HT-29 (cell line): ENCODE results near the gene STMN1. TPM values are rescaled to one million over a fixed set of nuclear protein-coding genes. Genes with fewer than 3 reads are reported as not detected.
"Not testable (repeated sequence)": the region's sequence is repeated elsewhere in the genome, so short reads cannot be mapped to it uniquely, and the experiment has no call there.

Experiments
- DNase-seq: peaks from one replicate; pipeline ENCODE4 v3.0.0-alpha.2; 2015; ENCODE audit warnings: low spot score
- total RNA-seq: library from RNA; depleted of rRNA; stranded (reverse); fragments of >200 nt; shearing (Covaris generic); gene quantifications from 2 replicates; pipeline ENCODE4 v1.2.3, GENCODE V29; 2014; rRNA removed

STMN1 gene
- total RNA-seq, result 80.1 and 83.8 TPM in 2 replicates

GRCh38 chr1:25905680-25906643 lies at the start of gene STMN1:
TSS of gene STMN1 (minus strand) at chr1:25906419. CDS start at chr1:25904676, 1,743 bp downstream.
- DNase-seq, result peak; percentile 87

DNA sequence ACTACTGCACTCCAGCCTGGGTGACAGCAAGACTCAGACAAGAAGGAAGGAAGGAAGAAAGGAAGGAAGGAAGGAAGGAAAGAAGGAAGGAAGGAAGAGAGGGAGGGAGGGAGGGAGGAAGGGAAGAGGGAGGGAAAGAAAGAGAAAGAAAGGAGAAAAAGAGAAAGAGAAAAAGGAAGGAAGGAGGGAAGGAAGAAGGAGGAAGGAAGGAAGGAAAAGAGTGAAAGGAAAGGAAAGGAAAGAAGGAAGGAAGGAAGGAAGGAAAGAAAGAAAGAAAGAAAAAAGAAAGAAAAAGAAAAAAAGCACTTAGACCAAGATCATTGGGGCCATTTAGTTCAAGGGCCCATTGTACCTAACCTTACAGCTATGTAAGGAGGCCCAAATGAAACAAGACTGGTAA lies 49.3 kb upstream of the STMN1 start:
- no peak for DNase-seq

DNA sequence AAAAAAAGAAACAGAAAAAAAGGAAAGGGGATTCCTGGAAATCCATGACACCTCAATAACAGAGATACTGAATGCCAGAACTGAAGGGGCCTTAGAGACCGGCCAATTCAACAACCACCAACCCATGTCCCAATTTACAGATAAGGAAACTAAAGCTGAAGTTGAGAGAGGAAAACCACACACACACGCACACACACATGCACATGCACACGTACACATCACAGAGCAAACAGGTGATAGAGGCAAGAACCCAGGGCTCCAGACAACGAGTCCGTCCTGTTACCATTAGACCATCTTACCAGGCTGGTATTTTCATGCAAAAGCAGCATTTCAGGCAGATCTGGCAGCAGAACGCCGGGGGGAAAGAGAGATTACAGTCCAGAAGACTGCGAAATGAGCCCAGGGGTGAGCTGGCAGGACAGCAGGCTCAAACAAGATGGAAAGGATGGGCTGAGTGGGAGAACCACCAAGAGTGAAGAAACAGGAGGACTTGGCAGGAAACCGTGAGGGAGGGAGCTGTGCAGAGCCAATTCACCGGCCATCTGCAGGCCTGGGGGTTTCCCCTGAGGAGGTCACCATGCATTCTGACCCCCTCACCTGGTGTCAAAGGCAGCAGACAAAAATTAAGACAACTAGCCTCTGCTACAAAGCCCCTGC lies 48.2 kb upstream of the STMN1 start:
- no peak for DNase-seq

DNA sequence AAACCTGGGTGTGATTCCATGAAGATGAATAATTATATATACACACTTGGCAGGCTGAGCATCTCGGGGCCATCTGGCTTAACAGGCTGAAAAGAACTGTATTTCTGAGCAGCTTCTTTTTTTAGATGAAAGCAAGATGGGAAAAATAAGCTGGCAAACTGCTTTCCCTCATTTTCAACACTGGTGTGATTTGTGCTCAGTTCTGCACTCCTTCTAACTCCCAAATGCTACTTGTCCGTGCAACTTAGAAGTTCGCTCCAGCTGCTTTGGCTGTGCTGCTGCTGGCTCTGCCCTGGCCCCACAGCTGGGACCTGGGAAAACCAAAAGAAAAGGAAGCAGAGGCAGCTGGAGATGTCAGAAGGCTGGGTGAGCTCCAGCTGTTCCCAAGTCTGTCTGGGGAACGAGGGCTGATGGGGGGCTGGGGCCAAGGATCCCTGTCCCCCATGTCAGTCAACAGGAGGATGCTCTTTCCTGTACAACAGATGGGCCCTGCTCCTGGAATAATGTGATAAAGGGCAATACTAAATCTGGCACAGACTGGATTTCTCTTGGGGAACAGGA lies 46.7 kb upstream of the STMN1 start:
- DNase-seq, result no peak

DNA sequence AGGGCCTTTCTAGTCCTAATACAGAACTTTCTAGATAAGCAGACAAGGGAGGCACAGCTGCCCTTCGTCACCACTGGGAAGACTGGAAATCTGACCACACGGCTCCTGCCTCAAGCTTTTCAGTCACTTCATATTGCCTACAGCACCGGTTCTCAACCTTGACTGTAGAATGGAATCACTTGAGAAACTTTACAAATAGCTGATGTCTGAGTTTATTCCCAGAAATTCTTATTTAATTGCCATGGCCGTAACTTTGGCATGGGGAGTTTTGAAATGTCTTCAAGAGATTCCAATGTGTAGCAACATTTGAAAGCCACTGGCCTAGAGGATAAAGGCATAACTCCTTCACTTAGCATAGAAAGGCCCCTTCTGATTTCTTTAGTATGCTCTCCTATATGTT lies 42.4 kb upstream of the STMN1 start:
- DNase-seq, result no peak

DNA sequence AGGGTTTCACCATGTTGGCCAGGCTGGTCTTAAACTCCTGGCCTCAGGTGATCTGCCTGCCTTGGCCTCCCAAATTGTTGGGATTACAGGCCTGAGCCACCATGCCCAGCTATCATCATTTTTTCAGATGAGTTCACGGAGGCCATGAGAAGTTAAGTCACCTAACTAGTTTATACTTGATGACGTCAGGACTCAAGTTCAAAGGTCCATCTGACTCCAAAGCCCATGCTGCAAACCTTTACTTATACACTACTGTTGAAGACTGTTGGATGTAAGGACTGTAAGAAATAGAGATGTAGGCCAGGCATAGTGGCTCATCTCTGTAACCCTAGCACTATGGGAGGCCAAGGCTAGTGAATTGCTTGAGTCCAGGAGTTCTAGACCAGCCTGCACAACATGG lies 40.8 kb upstream of the STMN1 start:
- DNase-seq, result no peak

DNA sequence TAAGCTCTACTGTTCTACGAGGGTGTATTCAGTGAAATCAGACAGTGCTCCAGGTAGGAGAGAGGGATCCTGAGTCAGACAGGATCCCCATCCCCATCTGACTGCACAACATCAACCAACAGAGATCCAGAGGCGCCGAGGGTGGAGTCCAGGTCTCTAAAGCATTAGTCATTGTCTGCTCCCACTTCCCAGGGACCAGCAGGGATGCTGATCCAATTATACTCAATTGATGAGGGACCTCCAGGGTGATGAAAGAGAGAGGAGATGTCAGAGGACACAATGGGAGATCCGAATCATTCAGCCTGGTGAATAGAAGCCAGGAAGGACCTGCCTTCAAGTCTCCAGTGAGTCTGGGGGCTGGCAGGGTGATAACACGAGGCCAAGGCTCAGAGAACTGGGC lies 39.5 kb upstream of the STMN1 start:
- DNase-seq, result no peak

- no peak for DNase-seq
Measured at GRCh38 chr1:25944986-25945385, 38.8 kb upstream of the STMN1 start.

GRCh38 chr1:25943511-25943910 lies 37.3 kb upstream of the STMN1 start:
- DNase-seq, result not testable (repeated sequence)

- no peak for DNase-seq
Measured at GRCh38 chr1:25936947-25937346, 30.7 kb upstream of the STMN1 start.

DNA sequence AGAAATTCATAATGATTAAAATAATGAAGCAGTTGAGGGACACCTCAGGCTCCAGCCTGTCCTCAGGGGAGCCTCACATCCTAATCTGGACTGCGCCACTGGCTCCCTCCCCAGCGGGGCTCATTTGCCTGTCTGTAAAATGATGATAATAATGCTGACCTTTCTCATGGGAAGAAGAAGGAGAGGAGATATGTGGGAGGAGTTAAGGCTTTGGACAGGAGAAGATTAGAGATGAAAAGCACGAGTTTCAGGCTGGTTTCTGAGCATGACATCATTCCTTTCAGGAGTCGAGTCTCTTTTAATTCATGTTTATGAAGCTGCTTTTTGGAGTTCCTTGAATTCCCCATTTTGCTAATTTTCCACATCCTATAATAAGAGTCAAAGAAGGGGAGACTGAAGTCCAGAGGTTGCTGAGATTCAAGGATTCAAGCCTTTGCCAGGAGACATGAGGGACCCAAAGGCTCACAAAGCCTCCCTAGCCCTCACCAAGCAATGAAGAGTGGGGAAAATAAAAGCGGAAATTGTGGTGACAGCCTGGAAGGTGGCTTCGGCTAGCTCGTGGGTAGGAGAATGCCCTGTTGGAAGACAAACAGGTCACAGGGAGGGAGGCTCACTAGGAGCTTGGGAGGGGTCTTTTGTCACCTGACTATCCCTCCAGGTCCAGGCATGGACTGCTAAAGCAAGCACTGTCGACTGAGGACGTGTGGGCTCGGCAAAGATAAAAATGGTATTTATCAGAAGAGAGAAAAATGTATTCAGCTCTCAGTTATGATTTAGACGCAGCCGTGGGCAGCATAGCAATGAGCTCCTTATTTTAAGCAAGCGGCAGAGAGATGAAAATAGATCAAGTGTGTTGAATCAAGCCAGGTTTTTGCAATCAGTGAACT lies 27.5 kb upstream of the STMN1 start:
- no peak for DNase-seq

GRCh38 chr1:25932811-25933400 lies 26.7 kb upstream of the STMN1 start:
- DNase-seq, result not testable (repeated sequence)

DNA sequence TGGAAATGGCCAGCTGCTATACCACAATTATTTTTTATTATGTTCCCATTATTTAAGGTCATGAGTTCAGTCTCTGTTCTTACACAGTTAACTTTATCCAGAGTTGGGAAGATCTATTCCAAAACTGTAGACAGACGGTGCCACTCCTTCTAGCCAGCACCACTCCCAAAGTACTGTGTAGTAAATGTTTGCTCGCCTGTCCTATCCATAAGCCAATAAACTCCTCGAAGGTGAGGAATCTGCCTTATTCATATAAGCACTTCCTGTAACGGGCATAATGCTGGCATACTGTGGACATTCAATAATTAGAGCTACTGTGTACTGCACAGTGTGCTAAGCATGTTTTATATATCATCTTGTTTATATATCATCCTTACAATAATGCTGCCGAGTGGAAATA lies 26.1 kb upstream of the STMN1 start:
- DNase-seq, result no peak

DNA sequence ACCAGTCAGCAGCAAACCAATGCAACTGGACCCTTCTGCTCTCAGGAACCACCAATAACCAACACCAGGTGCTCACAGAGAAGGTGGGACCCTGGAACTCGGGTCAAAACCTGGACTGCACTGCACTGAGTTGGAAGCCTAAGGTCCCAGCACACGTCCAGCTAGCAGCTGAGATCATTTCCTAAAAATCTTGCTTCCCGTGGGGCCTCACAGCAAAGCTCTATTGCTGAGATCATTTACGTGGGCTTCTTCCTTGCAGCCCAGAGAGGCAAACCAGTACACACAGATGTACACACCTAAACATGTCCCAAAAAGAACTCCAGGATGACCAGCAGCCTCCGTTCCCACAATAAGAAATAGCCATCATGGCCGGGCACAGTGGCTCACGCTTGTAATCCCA lies 22.8 kb upstream of the STMN1 start:
- no peak for DNase-seq

DNA sequence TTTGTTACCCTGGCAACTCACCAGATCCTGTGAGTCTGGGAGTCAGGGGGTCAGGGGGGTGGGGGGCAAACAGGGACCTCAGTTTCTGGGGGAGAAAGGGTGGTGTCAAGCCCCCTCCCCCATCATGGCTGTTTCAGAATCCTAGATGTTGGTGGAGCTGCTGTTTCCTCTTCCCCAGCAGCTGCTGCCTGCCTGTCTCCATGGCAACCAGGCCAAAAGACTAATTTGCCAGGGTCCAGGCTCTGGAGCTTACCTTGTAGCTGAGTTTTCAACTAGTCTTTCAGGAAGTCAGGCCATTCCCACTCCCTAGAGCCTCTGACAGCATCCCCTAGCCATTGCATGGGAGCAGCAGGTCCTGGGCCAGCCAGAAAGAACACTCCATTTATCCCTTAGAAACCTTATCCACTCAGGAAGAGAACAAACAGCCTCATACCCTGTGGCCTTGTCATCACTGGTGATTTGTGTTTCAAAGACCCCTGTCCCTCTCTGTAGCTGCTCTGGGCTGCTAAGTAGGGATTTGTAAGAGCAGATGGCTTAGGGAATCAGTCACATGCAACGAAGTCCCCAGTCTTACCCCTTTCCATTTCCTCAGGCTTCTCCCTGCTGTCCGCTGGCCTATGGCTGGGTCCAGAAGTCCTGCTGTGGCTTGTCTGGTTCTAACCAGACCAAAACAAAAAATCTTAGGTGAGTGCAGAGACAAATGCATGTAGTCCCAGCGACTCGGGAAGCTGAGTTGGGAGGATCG lies 21.5 kb upstream of the STMN1 start:
- no peak for DNase-seq

GRCh38 chr1:25926731-25927496 lies 20.7 kb upstream of the STMN1 start:
- no peak for DNase-seq

- no peak for DNase-seq
Measured at GRCh38 chr1:25924454-25924853, 18.2 kb upstream of the STMN1 start.

GRCh38 chr1:25922971-25923552 lies 16.8 kb upstream of the STMN1 start:
- DNase-seq, result no peak
